Endodermal cell (in vitro differentiated cells): Measurements from ENCODE around the gene RPS2. TPM values are rescaled to one million over a fixed set of nuclear protein-coding genes. Genes with fewer than 3 reads are reported as not detected.
"Not testable (repeated sequence)": the region's sequence is repeated elsewhere in the genome, so short reads cannot be mapped to it uniquely, and the experiment has no call there.

Experiments
- DNase-seq: peaks from one replicate; pipeline ENCODE4 v3.0.0-alpha.2; 2017
- H3K27ac ChIP-seq: 2 replicates; pipeline ENCODE4 v1.5.1; 2013; ENCODE audit warnings: mild to moderate bottlenecking, low read depth, low read length, moderate library complexity
- H3K27me3 ChIP-seq: 2 replicates; pipeline ENCODE4 v1.6.1; 2013; ENCODE audit warnings: mild to moderate bottlenecking, low read length, moderate library complexity; ENCODE audit not compliant: insufficient read depth, control insufficient read depth, poor library complexity, severe bottlenecking
- H3K36me3 ChIP-seq: 2 replicates; pipeline ENCODE4 v1.7.0; 2013; ENCODE audit warnings: mild to moderate bottlenecking, low read length, moderate library complexity; ENCODE audit not compliant: control insufficient read depth, insufficient read depth
- H3K4me1 ChIP-seq: one replicate; pipeline ENCODE4 v1.7.0; 2013; ENCODE audit warnings: low read length; ENCODE audit not compliant: control insufficient read depth, insufficient read depth
- H3K4me3 ChIP-seq: 2 replicates; pipeline ENCODE4 v1.5.1; 2013; ENCODE audit warnings: mild to moderate bottlenecking, low read length, moderate library complexity
- H3K9ac ChIP-seq: 2 replicates; pipeline ENCODE4 v1.6.1; 2013; ENCODE audit warnings: mild to moderate bottlenecking, low read length, moderate library complexity; ENCODE audit not compliant: poor library complexity, severe bottlenecking; ENCODE audit errors: extremely low read depth
- H3K9me3 ChIP-seq: 2 replicates; pipeline ENCODE4 v1.6.1; 2013; ENCODE audit warnings: mild to moderate bottlenecking, low read length, moderate library complexity; ENCODE audit not compliant: control insufficient read depth
- H3K27ac Mint-ChIP-seq: 2 replicates; pipeline ENCODE4 v1.8.0; 2020; ENCODE audit warnings: mixed read lengths
- H3K27me3 Mint-ChIP-seq: 2 replicates; pipeline ENCODE4 v1.8.0; 2021; ENCODE audit warnings: mild to moderate bottlenecking, mixed read lengths; ENCODE audit not compliant: insufficient read depth
- H3K36me3 Mint-ChIP-seq: 2 replicates; pipeline ENCODE4 v1.8.0; 2020; ENCODE audit warnings: low read depth, mixed read lengths
- H3K4me1 Mint-ChIP-seq: 2 replicates; pipeline ENCODE4 v1.8.0; 2020; ENCODE audit warnings: mixed read lengths
- H3K4me3 Mint-ChIP-seq: 2 replicates; pipeline ENCODE4 v1.8.0; 2020; ENCODE audit warnings: mild to moderate bottlenecking, moderate library complexity, mixed read lengths
- H3K9me3 Mint-ChIP-seq: 2 replicates; pipeline ENCODE4 v1.8.0; 2020; ENCODE audit warnings: mild to moderate bottlenecking, mixed read lengths
- CTCF ChIP-seq: fragments of 200-600 bp; sonication (generic); conservative IDR thresholded peaks from 2 replicates; pipeline ENCODE4 v1.5.0; 2021; ENCODE audit warnings: antibody characterized with exemption, mild to moderate bottlenecking
- WGBS, 2 experiments: methylation state at CpG; one replicate each; pipeline versions ENCODE4 v1.1.5 to v1.1.7; 2013; ENCODE audit warnings: missing lambda C conversion rate in 2 of 2, mixed read lengths in 1 of 2; ENCODE audit not compliant: insufficient coverage in 1 of 2, insufficient read length in 1 of 2; 5-methylcytosine and 5-hydroxymethylcytosine counted together
- total RNA-seq, 2 donors: library from RNA; stranded (reverse); fragmentation: NEBNext Ultra II Directional in 1 of 2; extraction: Animal tissue kit (Norgen Biotek cat#: 25700) in 1 of 2; gene quantifications; 2 replicates in 1 of 2; 3 replicates in 1 of 2; pipeline ENCODE4 v1.2.1, GENCODE V29; 2021

RPS2 gene
- total RNA-seq, 2 donors from 2014 or later, result 3,064 to 3,492 TPM

- TF ChIP-seq CTCF, result no peak
- Mint-ChIP-seq H3K27ac (no peak overlapping the region), H3K9me3 (peaks cover 5% of the 10 kb centered on the region), H3K4me3 (peak overlapping the region; percentile 92), H3K27me3 (peaks cover 23% of the 10 kb centered on the region), H3K4me1 (peaks cover 30% of the 10 kb centered on the region), H3K36me3 (peaks cover 29% of the 10 kb centered on the region)
- 62 to 64% methylated on average over 13 to 14 of the region's 14 CpGs for WGBS, 2 experiments
- Histone ChIP-seq H3K9me3 (no peaks in the 10 kb centered on the region), H3K36me3 (peaks cover 20% of the 10 kb centered on the region), H3K4me1 (no peaks in the 10 kb centered on the region), H3K4me3 (peak overlapping the region; percentile 85), H3K9ac (no peak overlapping the region), H3K27me3 (no peaks in the 10 kb centered on the region), H3K27ac (no peak overlapping the region)
- DNase-seq, result no peak
Observed at GRCh38 chr16:1958715-1959268, 5.8 kb downstream of the RPS2 start.

- DNase-seq, H3K9me3 ChIP-seq: not testable (repeated sequence)
Observed at GRCh38 chr16:1958143-1958491, 6.5 kb downstream of the RPS2 start.

GRCh38 chr16:1957434-1958142 lies 7.0 kb downstream of the RPS2 start:
- not testable (repeated sequence) for H3K27ac ChIP-seq, H3K27me3 ChIP-seq, H3K4me3 ChIP-seq, H3K9ac ChIP-seq, H3K4me1 ChIP-seq, H3K36me3 ChIP-seq, H3K27ac Mint-ChIP-seq, H3K9me3 ChIP-seq, H3K9me3 Mint-ChIP-seq, DNase-seq, H3K4me3 Mint-ChIP-seq
- peaks cover 17% of the 10 kb centered on the region for H3K36me3 Mint-ChIP-seq
- peaks cover 23% of the 10 kb centered on the region for H3K4me1 Mint-ChIP-seq
- WGBS, 2 experiments, result 93% methylated on average over 15 to 19 of the region's 22 CpGs
- peaks cover 25% of the 10 kb centered on the region for H3K27me3 Mint-ChIP-seq

More at GRCh38 chr16:1958143-1958491, 6.5 kb downstream of the RPS2 start:
- H3K27ac ChIP-seq, H3K27me3 ChIP-seq, H3K9ac ChIP-seq, H3K4me3 ChIP-seq, H3K4me1 ChIP-seq, H3K9me3 Mint-ChIP-seq, H3K27ac Mint-ChIP-seq, H3K4me3 Mint-ChIP-seq: not testable (repeated sequence)
- peaks cover 13% of the 10 kb centered on the region for H3K36me3 ChIP-seq
- Mint-ChIP-seq H3K36me3 (peaks cover 22% of the 10 kb centered on the region), H3K27me3 (peaks cover 23% of the 10 kb centered on the region), H3K4me1 (peaks cover 27% of the 10 kb centered on the region)
- 91 to 95% methylated on average over 6 to 30 of the region's 30 CpGs for WGBS, 2 experiments

GRCh38 chr16:1953734-1954133 lies 10.9 kb downstream of the RPS2 start:
- Histone ChIP-seq H3K36me3 (no peaks in the 10 kb centered on the region), H3K4me3 (no peak overlapping the region), H3K9me3 (no peaks in the 10 kb centered on the region), H3K27ac (no peak overlapping the region), H3K4me1 (no peaks in the 10 kb centered on the region), H3K27me3 (no peaks in the 10 kb centered on the region), H3K9ac (no peak overlapping the region)
- H3K4me3 Mint-ChIP-seq, result no peak overlapping the region
- H3K27me3 Mint-ChIP-seq, result peaks cover 24% of the 10 kb centered on the region
- H3K4me1 Mint-ChIP-seq, result no peaks in the 10 kb centered on the region
- peaks cover 6% of the 10 kb centered on the region for H3K9me3 Mint-ChIP-seq
- WGBS, 2 experiments, result 93 to 95% methylated on average over 6 to 22 of the region's 22 CpGs
- H3K27ac Mint-ChIP-seq, result no peak overlapping the region
- no peak for TF ChIP-seq CTCF
- H3K36me3 Mint-ChIP-seq, result no peaks in the 10 kb centered on the region
- peak; percentile 44 for DNase-seq
